HG03469 (cell line): ENCODE results near the gene RABL2B.

Experiments
- ATAC-seq: cut with Tn5 transposase; IDR thresholded peaks from one replicate; pipeline ENCODE4 v1.9.1; 2021; ENCODE audit warnings: mild to moderate bottlenecking, moderate library complexity, moderate number of reproducible peaks; ENCODE audit not compliant: unreplicated experiment

Gene RABL2B

GRCh38 chr22:50739279-50739691, 44.2 kb downstream of the RABL2B start:
- no peak for ATAC-seq

- no peak for ATAC-seq
These were observed 44.7 kb downstream of the RABL2B start for GRCh38 chr22:50738649-50739227.

GRCh38 chr22:50737728-50738648, 45.4 kb downstream of the RABL2B start, which contains the start of gene ACR:
ACR (plus strand) TSS chr22:50738204; CDS start chr22:50738236, 32 bp downstream.
- ATAC-seq, result no peak

- ATAC-seq, result no peak
These were observed 47.8 kb downstream of the RABL2B start for GRCh38 chr22:50735739-50736030.

- ATAC-seq, result no peak
These were observed 48.3 kb downstream of the RABL2B start for GRCh38 chr22:50734986-50735738.

GRCh38 chr22:50734343-50734771, 49.1 kb downstream of the RABL2B start:
- ATAC-seq, result no peak

- no peak for ATAC-seq
These were observed 49.7 kb downstream of the RABL2B start for GRCh38 chr22:50733521-50734342.

GRCh38 chr22:50732681-50733080, 50.8 kb downstream of the RABL2B start:
- ATAC-seq, result no peak

GRCh38 chr22:50731811-50732624, 51.4 kb downstream of the RABL2B start:
- no peak for ATAC-seq

GRCh38 chr22:50730941-50731661, 52.3 kb downstream of the RABL2B start:
- ATAC-seq, result no peak

GRCh38 chr22:50730013-50730891, 53.2 kb downstream of the RABL2B start:
- no peak for ATAC-seq

- ATAC-seq, result no peak
These were observed 53.9 kb downstream of the RABL2B start for GRCh38 chr22:50729391-50730012.

- no peak for ATAC-seq
These were observed 54.9 kb downstream of the RABL2B start for GRCh38 chr22:50728523-50728931.

- ATAC-seq, result no peak
These were observed 55.5 kb downstream of the RABL2B start for GRCh38 chr22:50727678-50728522.

GRCh38 chr22:50726643-50727340, 56.6 kb downstream of the RABL2B start:
- no peak for ATAC-seq

GRCh38 chr22:50725597-50725996, 57.8 kb downstream of the RABL2B start:
- no peak for ATAC-seq
